ENCODE data around the gene KRTAP10-4. TPM values are rescaled to one million over a fixed set of nuclear protein-coding genes. Genes with fewer than 3 reads are reported as not detected.
"Not testable (repeated sequence)": the region's sequence is repeated elsewhere in the genome, so short reads cannot be mapped to it uniquely, and the experiment has no call there.

The KRTAP10-4 gene
- total RNA-seq, 2 experiments from 2014 or later = not detected

DNA sequence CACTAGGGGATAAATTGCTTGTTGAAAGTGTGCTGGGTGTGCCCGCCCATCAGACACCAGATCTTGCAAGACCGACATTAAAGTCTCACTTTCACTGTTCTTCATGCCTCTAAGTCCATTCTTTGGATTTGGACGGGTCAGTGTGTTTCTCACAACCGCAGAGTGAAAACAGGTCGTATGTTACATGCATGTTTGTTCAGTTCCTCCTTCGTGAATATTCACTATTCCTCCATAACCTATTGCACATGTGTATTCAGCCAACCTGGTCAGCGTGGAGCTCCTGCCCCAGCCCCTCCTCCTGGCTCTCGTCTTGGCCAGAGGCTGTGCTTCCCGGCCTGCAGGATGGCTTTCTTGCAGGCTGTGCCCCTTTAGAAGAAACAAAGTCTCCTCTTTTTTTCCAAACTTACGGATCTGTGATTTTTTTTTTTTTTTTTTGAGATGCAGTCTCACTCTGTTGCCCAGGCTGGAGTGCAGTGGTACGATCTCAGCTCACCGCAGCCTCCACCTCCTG is 20.9 kb downstream of the KRTAP10-4 start:
- ChIA-PET POLR2A (no interaction called here), CTCF (interaction anchor here (0.7 to 2.1 kb wide), 2 partner anchors 11 to 25 kb away, joined by 3 to 6 read pairs; no protein-coding TSS in a partner anchor)
- no peaks in the 10 kb centered on the region for H3K36me3 Mint-ChIP-seq (ENCODE audit: low read depth)
- no peak overlapping the region for H3K27ac Mint-ChIP-seq
- H3K4me1 Mint-ChIP-seq = peaks cover 1% of the 10 kb centered on the region
- peaks cover 11% of the 10 kb centered on the region for H3K27me3 Mint-ChIP-seq
- H3K4me3 Mint-ChIP-seq = no peak overlapping the region
- DNase-seq = no peak
- peaks cover 4% of the 10 kb centered on the region for H3K9me3 Mint-ChIP-seq

DNA sequence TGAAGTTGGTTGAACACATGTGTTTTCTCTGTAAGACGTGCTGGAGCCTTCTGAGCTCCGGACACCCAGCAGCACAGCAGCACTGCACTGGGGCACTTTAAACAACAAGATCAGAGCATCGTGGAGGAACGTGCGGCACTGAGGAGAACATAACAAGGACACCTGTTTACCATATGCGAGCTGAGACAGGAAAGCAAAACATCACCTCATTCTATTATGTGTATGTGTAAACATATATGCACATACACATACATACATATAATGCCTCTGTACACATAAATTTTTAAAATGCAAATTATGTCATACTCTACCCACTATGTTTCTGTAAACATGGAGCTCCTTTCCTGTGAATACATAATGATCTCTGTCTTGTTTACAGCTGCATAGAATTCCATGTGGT is 22.0 kb downstream of the KRTAP10-4 start:
- ChIA-PET POLR2A (no interaction called here), CTCF (interaction anchor here (0.9 to 2.1 kb wide), 2 partner anchors 12 to 21 kb away, joined by 4 to 6 read pairs; no protein-coding TSS in a partner anchor)
- DNase-seq = no peak
- peaks cover 4% of the 10 kb centered on the region for H3K9me3 Mint-ChIP-seq
- no peaks in the 10 kb centered on the region for H3K36me3 Mint-ChIP-seq (ENCODE audit: low read depth)
- peaks cover 11% of the 10 kb centered on the region for H3K27me3 Mint-ChIP-seq
- no peak overlapping the region for H3K27ac Mint-ChIP-seq
- H3K4me3 Mint-ChIP-seq = no peak overlapping the region
- peaks cover 1% of the 10 kb centered on the region for H3K4me1 Mint-ChIP-seq

DNA sequence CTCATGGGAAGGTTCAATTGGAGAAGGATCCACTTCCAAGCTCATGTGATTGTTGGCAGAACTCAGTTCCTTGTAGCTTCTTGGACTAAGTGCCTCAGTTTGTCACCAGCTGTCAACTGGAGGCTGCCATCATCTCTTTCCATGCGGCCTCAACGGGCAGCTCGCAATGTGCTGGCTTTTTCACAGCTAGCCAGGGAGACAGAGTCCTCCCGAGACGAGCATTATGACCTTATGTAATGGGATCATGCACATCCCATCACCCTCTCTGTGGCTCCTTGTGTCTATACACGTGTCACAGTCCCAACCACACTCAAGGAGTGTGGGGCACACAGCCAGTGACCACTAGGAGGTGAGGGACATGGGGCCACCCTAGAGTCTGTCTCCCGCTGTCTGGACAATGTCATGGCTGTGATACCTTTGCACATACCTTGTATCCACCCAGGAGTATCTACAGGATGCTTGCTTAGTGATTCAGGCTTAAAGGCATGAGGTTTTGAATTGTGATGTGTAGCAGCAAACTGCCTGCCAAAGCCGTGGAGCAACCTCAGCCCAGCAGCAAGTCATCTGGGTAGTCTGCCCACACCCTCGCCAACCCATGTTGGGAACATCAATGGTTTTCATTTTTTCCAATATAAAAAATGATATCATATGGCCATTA is 22.7 kb downstream of the KRTAP10-4 start:
- ChIA-PET POLR2A (no interaction called here), CTCF (interaction anchor here (0.9 to 2.1 kb wide), 2 partner anchors 13 to 22 kb away, joined by 4 to 6 read pairs; no protein-coding TSS in a partner anchor)
- no peak overlapping the region for H3K4me3 Mint-ChIP-seq

DNA sequence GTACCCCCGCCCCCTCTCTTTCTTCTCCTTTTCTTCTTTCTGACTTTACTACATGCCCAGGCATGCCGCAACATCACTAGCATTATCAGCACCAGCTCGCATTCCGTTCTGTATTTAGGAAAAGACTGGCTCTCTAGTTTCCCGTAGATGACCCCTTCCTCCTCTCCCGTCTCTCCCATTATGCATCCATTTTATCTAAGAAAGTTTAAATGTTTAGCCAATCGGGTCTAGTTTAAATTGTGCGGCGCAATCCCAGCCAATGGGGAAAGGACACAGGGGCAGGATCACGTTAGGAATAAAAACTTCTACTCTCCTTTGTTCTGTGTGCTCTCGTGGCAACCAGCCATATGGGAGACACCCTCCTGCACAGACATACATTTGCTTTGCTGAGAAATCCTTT is 24.5 kb downstream of the KRTAP10-4 start:
- CTCF ChIA-PET = interaction anchor here (1.2 kb wide), 1 partner anchor 28 kb away, joined by 3 read pairs; no protein-coding TSS in a partner anchor
- H3K27ac Mint-ChIP-seq = no peak overlapping the region

More for the DNA sequence above, 22.7 kb downstream of the KRTAP10-4 start:
- H3K9me3 Mint-ChIP-seq = peaks cover 4% of the 10 kb centered on the region
- no peak overlapping the region for H3K27ac Mint-ChIP-seq
- peaks cover 1% of the 10 kb centered on the region for H3K4me1 Mint-ChIP-seq
- no peak for DNase-seq
- H3K27me3 Mint-ChIP-seq = peaks cover 11% of the 10 kb centered on the region
- H3K36me3 Mint-ChIP-seq (ENCODE audit: low read depth) = no peaks in the 10 kb centered on the region

DNA sequence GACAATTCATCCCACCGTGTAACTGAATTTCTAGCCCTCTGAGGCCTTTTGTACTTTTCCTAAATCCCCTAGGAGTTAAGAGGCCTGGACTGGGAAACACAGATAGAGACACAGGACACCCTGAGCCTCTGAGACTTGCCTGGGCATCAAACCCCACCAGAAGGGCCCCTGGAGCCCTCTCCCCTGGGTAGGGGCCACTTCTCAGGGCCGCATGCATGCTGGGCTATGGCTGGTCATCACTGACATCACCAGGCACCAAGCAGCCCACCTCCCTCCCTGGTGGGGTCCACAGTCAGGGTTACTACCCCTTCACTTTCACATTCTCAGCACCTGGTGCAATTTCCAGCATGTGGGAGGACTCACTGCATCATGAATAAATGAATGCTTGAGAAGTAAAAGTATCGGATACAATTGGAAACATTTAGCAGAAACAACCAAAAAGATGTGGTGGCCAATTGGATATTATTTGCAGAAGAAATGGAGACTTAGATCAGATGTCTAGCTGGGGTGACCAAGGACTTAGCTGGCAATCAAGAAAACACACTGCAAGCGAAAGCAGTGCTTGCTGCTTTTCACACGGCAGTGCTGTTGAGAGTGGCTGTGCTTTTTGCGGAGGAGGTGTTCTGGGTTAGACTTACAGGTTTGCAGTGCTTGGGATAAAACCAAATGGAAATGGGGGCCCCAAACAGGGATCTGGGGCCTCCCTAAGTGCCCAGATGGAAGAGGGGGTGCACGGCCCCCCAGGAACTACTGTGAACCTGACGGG is 25.9 kb downstream of the KRTAP10-4 start:
- no peaks in the 10 kb centered on the region for H3K4me1 Mint-ChIP-seq
- H3K9me3 Mint-ChIP-seq = peaks cover 5% of the 10 kb centered on the region
- CTCF ChIA-PET = no interaction called here
- POLR2A ChIA-PET = no interaction called here
- DNase-seq = no peak
- no peaks in the 10 kb centered on the region for H3K36me3 Mint-ChIP-seq (ENCODE audit: low read depth)
- H3K27ac Mint-ChIP-seq = no peak overlapping the region
- no peak overlapping the region for H3K4me3 Mint-ChIP-seq
- peaks cover 11% of the 10 kb centered on the region for H3K27me3 Mint-ChIP-seq

More for the DNA sequence above, 24.5 kb downstream of the KRTAP10-4 start:
- H3K9me3 Mint-ChIP-seq = peaks cover 4% of the 10 kb centered on the region
- POLR2A ChIA-PET = no interaction called here
- H3K4me1 Mint-ChIP-seq = peaks cover 1% of the 10 kb centered on the region
- no peaks in the 10 kb centered on the region for H3K36me3 Mint-ChIP-seq (ENCODE audit: low read depth)
- DNase-seq = no peak
- H3K4me3 Mint-ChIP-seq = no peak overlapping the region
- H3K27me3 Mint-ChIP-seq = peaks cover 11% of the 10 kb centered on the region

DNA sequence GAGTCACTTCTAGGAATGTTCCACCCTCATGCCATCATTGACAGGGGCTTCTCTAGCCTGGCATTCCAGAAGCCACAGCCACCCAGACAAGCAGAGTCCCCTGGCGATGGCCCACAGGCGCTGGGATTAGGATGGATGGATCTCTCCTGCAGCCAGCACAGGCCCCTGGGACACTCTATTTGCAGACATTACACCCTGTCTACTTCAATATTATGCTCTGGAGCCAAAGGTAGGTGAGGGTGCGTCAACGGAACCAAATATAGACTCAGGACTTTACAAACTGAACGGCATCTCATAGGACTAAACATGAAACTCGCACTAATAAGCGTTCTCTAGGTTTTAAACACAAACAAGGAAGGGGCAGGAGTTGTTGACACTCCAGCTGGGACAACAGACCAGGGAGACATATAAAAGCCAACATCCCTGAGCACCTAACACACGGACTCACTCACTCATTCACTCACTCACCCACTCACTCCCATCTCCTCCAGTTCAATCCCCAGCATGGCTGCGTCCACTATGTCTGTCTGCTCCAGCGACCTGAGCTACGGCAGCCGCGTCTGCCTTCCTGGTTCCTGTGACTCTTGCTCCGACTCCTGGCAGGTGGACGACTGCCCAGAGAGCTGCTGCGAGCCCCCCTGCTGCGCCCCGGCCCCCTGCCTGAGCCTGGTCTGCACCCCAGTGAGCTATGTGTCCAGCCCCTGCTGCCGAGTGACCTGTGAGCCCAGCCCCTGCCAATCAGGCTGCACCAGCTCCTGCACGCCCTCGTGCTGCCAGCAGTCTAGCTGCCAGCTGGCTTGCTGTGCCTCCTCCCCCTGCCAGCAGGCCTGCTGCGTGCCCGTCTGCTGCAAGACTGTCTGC is 26.8 kb downstream of the KRTAP10-4 start, which contains the start of gene KRTAP10-7:
TSS of gene KRTAP10-7 (plus strand) at position 480 of the 861 bp plus-strand sequence. CDS start at position 505, 25 bp downstream.
- Mint-ChIP-seq H3K9me3 (peaks cover 11% of the 10 kb centered on the region), H3K27me3 (peaks cover 14% of the 10 kb centered on the region)
- H3K4me3 Mint-ChIP-seq; CTCF ChIA-PET; POLR2A ChIA-PET; H3K4me1 Mint-ChIP-seq; DNase-seq; H3K36me3 Mint-ChIP-seq (ENCODE audit: low read depth); H3K27ac Mint-ChIP-seq: not testable (repeated sequence)

DNA sequence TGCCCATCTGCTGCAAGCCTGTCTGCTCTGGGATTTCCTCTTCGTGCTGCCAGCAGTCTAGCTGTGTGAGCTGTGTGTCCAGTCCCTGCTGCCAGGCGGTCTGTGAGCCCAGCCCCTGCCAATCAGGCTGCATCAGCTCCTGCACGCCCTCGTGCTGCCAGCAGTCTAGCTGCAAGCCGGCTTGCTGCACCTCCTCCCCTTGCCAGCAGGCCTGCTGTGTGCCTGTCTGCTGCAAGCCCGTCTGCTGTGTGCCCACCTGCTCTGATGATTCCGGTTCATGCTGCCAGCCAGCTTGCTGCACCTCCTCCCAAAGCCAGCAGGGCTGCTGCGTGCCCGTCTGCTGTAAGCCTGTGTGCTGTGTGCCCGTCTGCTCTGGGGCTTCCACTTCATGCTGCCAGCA is 27.6 kb downstream of the KRTAP10-4 start:
- H3K27ac Mint-ChIP-seq; H3K4me3 Mint-ChIP-seq; H3K4me1 Mint-ChIP-seq; H3K36me3 Mint-ChIP-seq (ENCODE audit: low read depth); POLR2A ChIA-PET; DNase-seq: not testable (repeated sequence)
- CTCF ChIA-PET = interaction anchor here (0.5 to 0.6 kb wide), 2 partner anchors 14 to 57 kb away, joined by 3 to 5 read pairs; no protein-coding TSS in a partner anchor
- Mint-ChIP-seq H3K9me3 (peaks cover 11% of the 10 kb centered on the region), H3K27me3 (peaks cover 16% of the 10 kb centered on the region)

DNA sequence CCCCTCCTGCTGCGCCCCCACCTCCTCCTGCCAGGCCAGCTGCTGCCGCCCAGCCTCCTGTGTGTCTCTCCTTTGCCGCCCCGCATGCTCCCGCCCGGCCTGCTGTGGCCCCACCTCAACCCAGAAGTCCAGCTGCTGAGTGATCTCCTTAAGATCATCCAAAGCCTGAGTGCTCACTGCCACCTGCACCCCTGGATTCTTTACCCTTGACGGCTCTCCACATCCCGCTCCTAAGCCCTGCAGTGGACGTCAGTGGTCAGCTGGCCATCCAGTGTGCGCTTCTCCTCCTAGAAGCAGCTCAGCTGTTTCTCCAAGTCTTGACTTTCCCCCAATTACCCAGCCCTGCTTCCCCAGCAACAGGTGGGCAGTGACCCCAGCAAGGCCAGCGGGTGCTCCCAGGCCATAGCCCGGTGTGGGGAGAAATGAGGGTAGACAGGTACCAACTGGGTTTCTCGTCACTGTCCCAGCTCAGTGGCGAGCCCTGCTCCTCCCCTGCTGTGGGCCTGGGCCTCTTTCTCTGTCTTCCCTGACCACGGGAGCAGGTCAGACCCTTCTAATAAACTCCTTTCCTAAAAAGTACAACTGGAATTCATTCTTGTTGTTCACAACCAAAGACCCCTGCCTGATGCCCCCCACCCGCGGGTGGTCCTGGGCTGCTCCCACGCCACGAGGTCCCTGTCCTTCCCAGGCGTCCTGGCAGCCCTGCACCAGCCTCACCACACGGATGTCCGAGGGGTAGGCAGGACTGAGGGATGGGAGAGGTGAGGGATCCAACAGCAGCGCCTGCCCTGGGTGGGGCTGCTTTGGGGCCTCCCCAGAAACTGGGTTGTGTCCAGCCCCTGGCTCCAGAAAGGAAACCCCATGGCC is 28.3 kb downstream of the KRTAP10-4 start:
- H3K27me3 Mint-ChIP-seq = peaks cover 17% of the 10 kb centered on the region
- no peaks in the 10 kb centered on the region for H3K4me1 Mint-ChIP-seq
- ChIA-PET CTCF (interaction anchor here (0.5 to 0.6 kb wide), 2 partner anchors 13 to 57 kb away, joined by 3 to 5 read pairs; no protein-coding TSS in a partner anchor), POLR2A (no interaction called here)
- no peak overlapping the region for H3K27ac Mint-ChIP-seq
- no peak for DNase-seq
- no peaks in the 10 kb centered on the region for H3K36me3 Mint-ChIP-seq (ENCODE audit: low read depth)
- no peak overlapping the region for H3K4me3 Mint-ChIP-seq
- peaks cover 11% of the 10 kb centered on the region for H3K9me3 Mint-ChIP-seq

DNA sequence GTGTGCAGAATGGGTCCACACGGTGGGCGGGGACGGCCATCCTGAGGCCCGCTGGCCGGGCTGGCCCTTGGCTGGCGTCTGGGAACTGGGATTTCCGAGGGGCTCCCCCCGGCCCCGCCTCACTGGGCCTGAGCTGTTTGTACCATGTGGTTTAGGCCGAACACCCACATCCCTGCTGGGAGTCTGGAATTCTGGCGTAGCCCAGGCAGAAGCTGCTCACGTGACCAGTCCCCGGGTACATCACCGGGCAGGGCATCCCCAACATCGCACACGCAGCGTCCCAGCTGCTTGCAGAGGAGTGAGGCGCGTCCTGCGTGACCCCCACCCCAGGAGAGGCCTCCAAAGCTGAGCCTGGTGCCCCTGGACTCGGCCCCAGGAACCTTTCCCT is 28.9 kb downstream of the KRTAP10-4 start:
- ChIA-PET CTCF (no interaction called here), POLR2A (no interaction called here)
- no peak overlapping the region for H3K27ac Mint-ChIP-seq
- no peak for DNase-seq
- no peaks in the 10 kb centered on the region for H3K36me3 Mint-ChIP-seq (ENCODE audit: low read depth)
- H3K4me1 Mint-ChIP-seq = no peaks in the 10 kb centered on the region
- H3K27me3 Mint-ChIP-seq = peaks cover 17% of the 10 kb centered on the region
- peaks cover 11% of the 10 kb centered on the region for H3K9me3 Mint-ChIP-seq
- H3K4me3 Mint-ChIP-seq = no peak overlapping the region

DNA sequence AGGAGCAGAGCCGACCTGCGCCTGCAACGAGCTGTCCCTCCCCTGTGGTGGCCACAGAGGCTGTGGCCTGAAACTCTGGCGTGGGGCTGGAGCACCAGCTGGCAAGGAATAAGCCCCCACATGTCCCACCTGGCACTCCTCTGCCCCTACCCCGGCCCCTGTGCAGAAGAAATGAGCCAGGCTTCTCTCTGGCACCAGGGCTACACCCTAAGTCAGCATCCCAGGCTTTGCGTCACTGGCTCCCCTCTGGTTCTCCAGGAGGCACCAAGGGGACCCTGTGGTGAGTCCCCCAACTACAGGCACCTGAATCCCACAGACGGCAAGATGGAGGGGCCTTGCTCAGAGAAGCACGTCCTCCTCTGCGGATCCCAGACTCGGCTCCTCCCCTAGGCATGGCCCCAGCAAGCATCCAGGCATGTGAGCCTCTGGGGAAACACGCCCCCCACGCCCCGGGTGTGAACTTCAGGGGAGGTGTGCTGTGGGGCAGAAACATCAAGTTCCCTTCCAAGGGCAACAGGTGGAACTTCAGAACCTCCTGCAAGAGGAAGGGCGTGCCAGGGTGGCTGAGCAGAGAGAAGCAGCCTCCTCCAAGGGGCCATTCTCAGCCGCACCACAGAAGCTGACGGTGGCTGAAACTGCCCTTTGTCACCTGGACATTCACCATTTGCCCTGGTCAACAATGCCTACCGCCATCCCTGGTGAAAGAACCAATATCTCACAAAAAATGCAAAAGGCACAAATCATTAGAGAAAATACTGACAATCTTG is 29.8 kb downstream of the KRTAP10-4 start:
- DNase-seq = no peak
- POLR2A ChIA-PET = no interaction called here
- Mint-ChIP-seq H3K4me1 (no peaks in the 10 kb centered on the region), H3K36me3 (ENCODE audit: low read depth) (no peaks in the 10 kb centered on the region), H3K27me3 (peaks cover 19% of the 10 kb centered on the region), H3K4me3 (no peak overlapping the region), H3K9me3 (peaks cover 11% of the 10 kb centered on the region), H3K27ac (no peak overlapping the region)
- CTCF ChIA-PET = no interaction called here

DNA sequence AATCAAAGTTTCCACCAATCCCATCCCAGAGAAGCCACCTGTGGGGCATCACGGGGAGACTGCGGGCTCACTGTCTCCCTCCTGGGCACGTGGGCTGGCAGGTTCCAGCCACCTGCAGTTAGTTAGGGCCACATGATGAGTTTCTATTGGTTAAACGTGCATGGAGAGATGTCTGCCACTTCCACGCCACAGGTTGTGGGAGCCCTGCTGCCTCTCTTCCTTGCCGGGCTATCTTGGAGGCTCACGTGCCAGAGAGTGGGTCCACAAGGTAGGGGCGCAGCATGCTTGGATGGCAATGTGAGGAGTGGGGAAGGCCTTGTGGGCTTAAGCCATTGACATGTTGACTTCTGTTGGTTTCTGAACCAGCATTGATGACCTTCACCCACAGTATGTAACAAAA is 30.4 kb downstream of the KRTAP10-4 start:
- H3K4me3 Mint-ChIP-seq = no peak overlapping the region
- H3K27me3 Mint-ChIP-seq = peaks cover 16% of the 10 kb centered on the region
- no peak overlapping the region for H3K27ac Mint-ChIP-seq
- no peak for DNase-seq
- no peaks in the 10 kb centered on the region for H3K36me3 Mint-ChIP-seq (ENCODE audit: low read depth)
- no peaks in the 10 kb centered on the region for H3K4me1 Mint-ChIP-seq
- CTCF ChIA-PET = no interaction called here
- POLR2A ChIA-PET = no interaction called here
- peaks cover 8% of the 10 kb centered on the region for H3K9me3 Mint-ChIP-seq
